ENCODE data around the gene PPP1R9A. TPM values are rescaled to one million over a fixed set of nuclear protein-coding genes. Genes with fewer than 3 reads are reported as not detected.

PPP1R9A gene
- total RNA-seq, 2 donors from 2014 or later = 23.3 to 23.4 TPM

DNA sequence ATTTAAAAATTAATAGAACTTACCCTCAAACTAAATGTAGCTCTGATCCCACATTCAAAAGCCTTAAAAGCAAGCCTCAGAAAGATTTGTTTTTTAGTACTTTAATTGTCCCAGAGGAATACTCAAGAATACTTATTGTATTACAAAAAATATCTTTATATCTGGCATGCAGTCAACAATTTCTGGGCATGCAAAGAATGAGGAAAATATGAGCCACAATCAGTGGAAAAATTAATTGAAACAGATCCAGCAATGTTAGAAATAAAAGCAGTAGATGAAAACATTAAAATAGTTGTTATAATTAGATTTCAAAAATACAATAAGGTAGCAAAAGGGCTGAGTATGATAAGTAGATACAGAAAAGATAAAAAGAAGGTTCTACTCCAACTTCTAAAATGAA is 262.3 kb downstream of the PPP1R9A start:
- Histone ChIP-seq H3K27ac (no peak overlapping the region), H3K4me3 (no peak overlapping the region), H3K9me3 (no peaks in the 10 kb centered on the region), H3K36me3 (no peaks in the 10 kb centered on the region), H3K4me1 (no peaks in the 10 kb centered on the region), H3K27me3 (no peaks in the 10 kb centered on the region)
- DNase-seq (ENCODE audit: low spot score) = no peak
- TF ChIP-seq CTCF (IDR thresholded peaks at IDR 0.05) = no peak

- TF ChIP-seq CTCF (IDR thresholded peaks at IDR 0.05) = no peak
- Histone ChIP-seq H3K4me1 (no peaks in the 10 kb centered on the region), H3K27ac (no peak overlapping the region), H3K9me3 (no peaks in the 10 kb centered on the region), H3K4me3 (no peak overlapping the region), H3K36me3 (no peaks in the 10 kb centered on the region), H3K27me3 (no peaks in the 10 kb centered on the region)
- no peak for DNase-seq (ENCODE audit: low spot score)
These were observed 265.0 kb downstream of the PPP1R9A start for GRCh38 chr7:95172420-95172819.

- TF ChIP-seq CTCF (IDR thresholded peaks at IDR 0.05) = no peak
- Histone ChIP-seq H3K4me3 (no peak overlapping the region), H3K36me3 (no peaks in the 10 kb centered on the region), H3K4me1 (no peaks in the 10 kb centered on the region), H3K27me3 (no peaks in the 10 kb centered on the region), H3K9me3 (peaks cover 0 to 3% of the 10 kb centered on the region in 2 donors), H3K27ac (no peak overlapping the region)
- no peak for DNase-seq (ENCODE audit: low spot score)
These were observed 283.1 kb downstream of the PPP1R9A start for GRCh38 chr7:95190515-95190914.

GRCh38 chr7:95191795-95192194 is 284.4 kb downstream of the PPP1R9A start:
- DNase-seq (ENCODE audit: low spot score) = no peak

GRCh38 chr7:95198863-95199262 is 291.5 kb downstream of the PPP1R9A start:
- TF ChIP-seq CTCF (IDR thresholded peaks at IDR 0.05) = no peak
- Histone ChIP-seq H3K4me3 (no peak overlapping the region), H3K4me1 (no peaks in the 10 kb centered on the region), H3K9me3 (no peaks in the 10 kb centered on the region), H3K27ac (no peak overlapping the region), H3K36me3 (no peaks in the 10 kb centered on the region), H3K27me3 (no peaks in the 10 kb centered on the region)
- DNase-seq (ENCODE audit: low spot score) = no peak

More at GRCh38 chr7:95191795-95192194, 284.4 kb downstream of the PPP1R9A start:
- no peak overlapping the region for H3K27ac ChIP-seq
- TF ChIP-seq CTCF (IDR thresholded peaks at IDR 0.05) = no peak
- peaks cover 0 to 3% of the 10 kb centered on the region in 2 donors for H3K9me3 ChIP-seq
- H3K4me3 ChIP-seq = no peak overlapping the region
- no peaks in the 10 kb centered on the region for H3K4me1 ChIP-seq
- no peaks in the 10 kb centered on the region for H3K36me3 ChIP-seq
- no peaks in the 10 kb centered on the region for H3K27me3 ChIP-seq

DNA sequence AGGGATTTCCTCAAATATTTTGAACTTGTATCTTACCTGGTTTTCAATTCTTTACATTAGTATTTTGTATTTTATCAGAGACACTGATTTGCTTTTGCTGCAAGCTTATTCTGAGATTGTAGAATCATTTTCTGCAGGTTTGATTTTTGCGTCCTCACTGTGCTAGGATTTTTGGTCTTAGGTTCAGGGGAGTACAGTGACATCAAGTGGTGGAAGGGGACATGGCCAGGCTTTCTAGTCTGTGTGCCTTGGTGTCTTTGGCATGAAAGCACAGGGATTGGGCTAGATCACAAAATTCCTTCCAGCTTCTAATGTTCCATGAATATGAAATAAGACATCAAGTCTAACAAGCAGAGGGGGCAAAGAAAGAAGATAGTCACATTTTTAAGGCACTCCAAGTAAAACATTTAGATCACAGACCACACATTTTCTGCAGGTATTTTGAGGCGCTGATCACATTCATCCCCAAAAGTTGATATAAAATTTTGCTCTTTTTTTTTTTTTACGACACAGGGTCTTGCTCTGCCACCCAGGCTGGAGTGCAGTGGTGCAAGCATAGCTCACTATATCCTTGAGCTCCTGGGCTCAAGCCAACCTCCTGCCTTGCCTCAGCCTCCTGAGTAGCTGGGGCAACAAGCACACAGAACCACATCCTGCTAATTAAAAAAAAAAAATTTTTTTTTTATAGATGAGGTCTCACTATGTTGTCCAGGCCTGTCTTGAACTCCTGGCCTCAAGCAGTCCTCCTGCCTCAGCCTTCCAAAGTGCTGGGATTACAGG is 292.6 kb downstream of the PPP1R9A start:
- DNase-seq (ENCODE audit: low spot score) = peak; percentile 59
- Histone ChIP-seq H3K4me3 (no peak overlapping the region), H3K4me1 (no peaks in the 10 kb centered on the region), H3K27me3 (no peaks in the 10 kb centered on the region), H3K36me3 (no peaks in the 10 kb centered on the region), H3K27ac (no peak overlapping the region), H3K9me3 (no peaks in the 10 kb centered on the region)
- TF ChIP-seq CTCF (IDR thresholded peaks at IDR 0.05) = peak; percentile 45 to 74

Measured in right atrium auricular region (tissue), 2 donors.